Brain microvascular endothelial cell (primary cell): ENCODE data around the gene NEGR1.

Experiments
- DNase-seq: peaks from one replicate; pipeline ENCODE4 v3.0.0-alpha.2; 2020
- H3K27ac ChIP-seq: fragments of 250-450 bp; sonication (Bioruptor Pico); 2 replicates; pipeline ENCODE4 v1.5.1; 2020; ENCODE audit warnings: mild to moderate bottlenecking, moderate library complexity
- H3K27me3 ChIP-seq: fragments of 250-450 bp; sonication (Bioruptor Pico); replicated peaks from 2 replicates; pipeline ENCODE4 v1.5.1; 2020; ENCODE audit warnings: mild to moderate bottlenecking
- H3K36me3 ChIP-seq: fragments of 250-450 bp; sonication (Bioruptor Pico); replicated peaks from 2 replicates; pipeline ENCODE4 v1.5.1; 2020; ENCODE audit warnings: mild to moderate bottlenecking
- H3K4me3 ChIP-seq: 2 replicates; pipeline ENCODE4 v1.5.1; 2011; ENCODE audit warnings: low read depth, mild to moderate bottlenecking, control low read depth, low read length, moderate library complexity
- in situ Hi-C: cut with HindIII; loops from 2 replicates; pipeline ENCODE4 v1.10.0; 2017; ENCODE audit warnings: low sequenced_read_pairs, low pct_ligation_motif_present
- TF ChIP-seq, protein P1 (sequence below): IDR thresholded peaks from 2 replicates; pipeline ENCODE4 v1.5.1; 2011; ENCODE audit warnings: low read depth, mild to moderate bottlenecking, moderate library complexity, low read length, control low read depth, inconsistent platforms; ENCODE audit errors: missing control alignments

NEGR1 gene

DNA sequence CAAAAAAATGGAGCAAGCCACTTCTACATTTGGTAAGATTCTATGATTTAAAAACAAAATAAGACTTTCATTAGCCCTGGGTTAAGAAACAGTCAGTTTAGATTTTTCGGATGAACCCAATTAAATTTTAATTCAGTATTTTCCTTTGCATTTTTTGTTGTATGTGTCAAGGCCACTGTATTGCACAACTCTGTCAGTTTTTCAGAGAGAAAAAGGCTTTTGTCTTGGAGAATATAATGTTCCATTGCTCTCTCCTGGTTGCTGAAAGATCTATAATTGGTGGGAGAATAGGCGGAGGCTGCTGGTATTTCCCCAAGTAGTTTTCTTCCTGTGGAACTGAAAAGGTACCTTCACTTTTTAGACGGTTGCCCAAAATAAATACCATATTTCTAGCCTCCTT is 84.6 kb downstream of the NEGR1 start:
- Histone ChIP-seq H3K4me3 (no peak overlapping the region), H3K36me3 (no peaks in the 10 kb centered on the region), H3K27ac (no peak overlapping the region), H3K27me3 (no peaks in the 10 kb centered on the region)
- in situ Hi-C loops, result no loop called here
- TF ChIP-seq, protein P1, sequence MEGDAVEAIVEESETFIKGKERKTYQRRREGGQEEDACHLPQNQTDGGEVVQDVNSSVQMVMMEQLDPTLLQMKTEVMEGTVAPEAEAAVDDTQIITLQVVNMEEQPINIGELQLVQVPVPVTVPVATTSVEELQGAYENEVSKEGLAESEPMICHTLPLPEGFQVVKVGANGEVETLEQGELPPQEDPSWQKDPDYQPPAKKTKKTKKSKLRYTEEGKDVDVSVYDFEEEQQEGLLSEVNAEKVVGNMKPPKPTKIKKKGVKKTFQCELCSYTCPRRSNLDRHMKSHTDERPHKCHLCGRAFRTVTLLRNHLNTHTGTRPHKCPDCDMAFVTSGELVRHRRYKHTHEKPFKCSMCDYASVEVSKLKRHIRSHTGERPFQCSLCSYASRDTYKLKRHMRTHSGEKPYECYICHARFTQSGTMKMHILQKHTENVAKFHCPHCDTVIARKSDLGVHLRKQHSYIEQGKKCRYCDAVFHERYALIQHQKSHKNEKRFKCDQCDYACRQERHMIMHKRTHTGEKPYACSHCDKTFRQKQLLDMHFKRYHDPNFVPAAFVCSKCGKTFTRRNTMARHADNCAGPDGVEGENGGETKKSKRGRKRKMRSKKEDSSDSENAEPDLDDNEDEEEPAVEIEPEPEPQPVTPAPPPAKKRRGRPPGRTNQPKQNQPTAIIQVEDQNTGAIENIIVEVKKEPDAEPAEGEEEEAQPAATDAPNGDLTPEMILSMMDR, result no peak
- DNase-seq, result no peak

DNA sequence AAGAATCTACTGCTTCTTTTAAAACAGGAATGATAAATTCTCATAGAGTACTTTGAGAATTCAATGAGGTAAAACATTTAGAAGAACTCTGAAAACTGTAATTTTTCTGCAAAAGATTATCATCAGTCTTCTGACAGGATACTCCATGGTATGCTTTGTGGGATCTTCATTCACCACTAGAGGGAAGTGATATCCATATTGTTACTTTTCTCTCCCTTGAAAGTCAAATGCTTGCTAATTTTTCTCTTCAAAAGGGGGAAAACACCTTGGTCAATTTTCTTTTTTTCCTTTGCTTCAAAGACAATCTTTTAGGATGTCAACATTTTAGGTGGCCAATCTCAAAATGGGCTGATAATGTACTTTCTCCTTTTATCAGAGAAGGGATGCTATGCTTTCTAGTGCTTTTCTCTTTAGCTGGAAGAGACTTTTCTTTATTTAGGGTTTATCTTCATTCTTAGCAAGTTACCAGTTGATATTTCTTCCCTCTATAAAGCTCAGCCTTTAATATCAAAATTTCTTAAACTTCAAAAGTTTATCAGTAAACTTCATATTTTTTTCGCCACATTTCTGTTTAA is 95.5 kb downstream of the NEGR1 start:
- Histone ChIP-seq H3K36me3 (no peaks in the 10 kb centered on the region), H3K27me3 (no peaks in the 10 kb centered on the region), H3K4me3 (no peak overlapping the region), H3K27ac (no peak overlapping the region)
- in situ Hi-C loops, result no loop called here
- TF ChIP-seq, protein P1, result peak; percentile 45
- DNase-seq, result no peak

DNA sequence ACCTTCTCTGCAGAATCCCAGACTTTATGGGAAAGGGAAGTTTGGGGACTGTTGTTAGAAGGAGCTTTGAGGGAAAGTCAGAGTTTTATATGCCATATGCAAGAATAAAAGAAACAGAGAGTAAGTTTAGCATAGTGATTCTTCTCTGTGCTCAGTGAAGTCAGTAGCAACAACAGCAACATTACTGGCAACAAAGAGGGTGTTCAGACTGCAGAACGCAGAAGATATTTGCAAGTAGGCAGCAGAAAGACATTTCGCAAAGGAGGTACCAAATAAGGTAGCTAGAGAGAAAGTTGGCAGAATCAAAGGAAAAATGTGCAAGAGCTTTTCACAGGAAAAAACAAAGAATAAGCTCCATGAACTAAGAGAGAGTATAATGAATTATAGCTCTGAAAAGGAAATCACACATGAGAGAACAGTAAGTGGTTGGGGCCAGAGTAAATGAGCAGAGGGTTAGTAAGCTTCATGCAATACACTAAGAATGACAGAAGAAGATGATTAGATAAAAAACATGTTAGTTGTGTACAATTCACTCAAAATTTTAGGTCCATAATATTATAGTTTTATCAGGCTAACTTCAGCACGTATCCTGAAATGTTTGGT is 98.1 kb downstream of the NEGR1 start:
- H3K36me3 ChIP-seq, result no peaks in the 10 kb centered on the region
- in situ Hi-C loops, result no loop called here
- no peak overlapping the region for H3K27ac ChIP-seq
- TF ChIP-seq, protein P1, result no peak
- no peaks in the 10 kb centered on the region for H3K27me3 ChIP-seq
- H3K4me3 ChIP-seq, result no peak overlapping the region
- DNase-seq, result no peak

DNA sequence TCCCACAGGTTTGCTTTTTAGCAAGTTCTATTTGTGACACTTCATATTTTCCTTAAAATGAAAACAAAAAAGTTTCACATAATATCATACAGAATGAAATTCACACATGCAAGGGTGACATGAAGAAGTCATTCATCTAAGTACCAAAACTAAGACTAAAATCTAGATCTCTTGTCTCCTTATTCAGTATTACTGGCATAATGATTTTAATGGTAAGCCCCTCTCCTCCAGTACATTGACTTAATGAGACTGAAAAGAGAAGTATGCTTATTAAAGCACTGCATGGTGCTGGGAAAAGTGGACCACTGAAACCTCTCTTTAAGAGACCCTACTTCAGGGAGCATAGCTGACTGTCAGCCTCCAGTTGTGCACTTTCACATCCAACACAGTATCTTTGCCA is 99.5 kb downstream of the NEGR1 start:
- no peak for DNase-seq
- Histone ChIP-seq H3K27me3 (no peaks in the 10 kb centered on the region), H3K36me3 (no peaks in the 10 kb centered on the region), H3K4me3 (no peak overlapping the region), H3K27ac (no peak overlapping the region)
- in situ Hi-C loops, result no loop called here
- TF ChIP-seq, protein P1, result no peak

DNA sequence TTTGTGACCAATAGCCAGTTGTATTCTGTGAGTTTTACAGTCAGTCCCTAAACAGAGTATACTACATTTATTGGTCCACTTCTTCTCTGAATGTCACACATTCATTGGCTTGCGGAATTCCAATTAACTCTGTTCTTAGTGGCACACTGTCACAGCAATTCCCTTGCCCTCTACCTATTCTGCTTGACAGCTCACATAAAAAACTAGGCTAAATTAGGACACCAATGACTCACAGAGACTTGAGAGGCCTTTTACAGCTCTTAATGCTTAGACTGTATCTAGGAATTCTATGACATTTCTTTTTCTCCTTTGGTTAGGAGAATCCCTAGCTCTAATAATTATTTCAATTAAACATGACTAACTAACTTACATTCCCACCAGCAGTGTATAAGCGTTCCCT is 104.1 kb downstream of the NEGR1 start:
- in situ Hi-C loops, result no loop called here
- TF ChIP-seq, protein P1, result no peak
- Histone ChIP-seq H3K36me3 (no peaks in the 10 kb centered on the region), H3K27ac (no peak overlapping the region), H3K4me3 (no peak overlapping the region), H3K27me3 (no peaks in the 10 kb centered on the region)
- no peak for DNase-seq

DNA sequence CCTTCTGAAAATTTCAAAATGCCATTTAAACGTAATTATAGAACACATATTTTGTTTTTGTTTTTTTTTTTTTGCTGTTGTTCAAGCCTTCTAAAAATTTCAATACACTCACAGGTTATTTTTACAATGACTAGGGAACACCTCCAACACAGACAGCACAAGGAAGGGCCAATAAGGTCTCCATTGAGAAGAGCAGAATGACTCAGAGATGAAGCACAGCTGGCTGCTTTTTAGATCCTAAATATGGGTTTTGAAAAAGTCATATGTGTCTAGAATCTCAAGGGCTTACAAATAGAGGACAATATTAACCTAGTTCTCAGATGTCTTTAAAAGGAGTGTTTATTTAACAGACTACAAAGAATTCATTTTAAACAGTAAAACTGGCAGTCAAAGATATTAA is 104.6 kb downstream of the NEGR1 start:
- TF ChIP-seq, protein P1, result no peak
- in situ Hi-C loops, result no loop called here
- H3K4me3 ChIP-seq, result no peak overlapping the region
- H3K36me3 ChIP-seq, result no peaks in the 10 kb centered on the region
- H3K27me3 ChIP-seq, result no peaks in the 10 kb centered on the region
- DNase-seq, result peak; percentile 7
- no peak overlapping the region for H3K27ac ChIP-seq
